DOHH2 (cell line): ENCODE data around the gene ACTL6B.

Experiments
- H3F3A ChIP-seq: fragments of 200-600 bp; sonication (generic), shearing (Covaris generic); 2 replicates; pipeline ENCODE4 v1.6.0; 2016; ENCODE audit warnings: antibody characterized with exemption, mild to moderate bottlenecking; ENCODE audit not compliant: control insufficient read depth, insufficient read depth
- H3K27ac ChIP-seq: fragments of 200-600 bp; sonication (generic); 2 replicates; pipeline ENCODE4 v1.5.1; 2014; ENCODE audit warnings: low read depth, mild to moderate bottlenecking, low read length, moderate library complexity
- H3K27me3 ChIP-seq: fragments of 200-600 bp; sonication (generic); 2 replicates; pipeline ENCODE4 v1.6.1; 2014; ENCODE audit warnings: mild to moderate bottlenecking, low read length, mixed read lengths; ENCODE audit not compliant: control insufficient read depth
- H3K36me3 ChIP-seq: fragments of 200-600 bp; sonication (generic); 2 replicates; pipeline ENCODE4 v1.6.1; 2014; ENCODE audit warnings: mild to moderate bottlenecking, low read length, moderate library complexity, mixed read lengths; ENCODE audit not compliant: control insufficient read depth
- H3K4me1 ChIP-seq: fragments of 200-600 bp; sonication (generic); 2 replicates; pipeline ENCODE4 v1.6.1; 2014; ENCODE audit warnings: mild to moderate bottlenecking, low read length, mixed read lengths; ENCODE audit not compliant: control insufficient read depth
- H3K4me2 ChIP-seq: fragments of 200-600 bp; sonication (generic); 2 replicates; pipeline ENCODE4 v1.6.0; 2014; ENCODE audit warnings: mild to moderate bottlenecking, low read length, moderate library complexity
- H3K4me3 ChIP-seq: fragments of 200-600 bp; sonication (generic); 2 replicates; pipeline ENCODE4 v1.5.1; 2014; ENCODE audit warnings: mild to moderate bottlenecking, low read length, mixed read lengths
- H3K79me2 ChIP-seq: fragments of 200-600 bp; sonication (generic); 2 replicates; pipeline ENCODE4 v1.6.1; 2014; ENCODE audit warnings: mild to moderate bottlenecking, low read length, mixed read lengths; ENCODE audit not compliant: control insufficient read depth
- H3K9me2 ChIP-seq: fragments of 200-600 bp; sonication (generic); replicated peaks from 2 replicates; pipeline ENCODE4 v1.6.1; 2014; ENCODE audit warnings: mild to moderate bottlenecking, low read length, mixed read lengths; ENCODE audit not compliant: control insufficient read depth
- H3K9me3 ChIP-seq: fragments of 200-600 bp; sonication (generic); 2 replicates; pipeline ENCODE4 v1.6.1; 2014; ENCODE audit warnings: antibody characterized with exemption, low read length, mixed read lengths; ENCODE audit not compliant: control insufficient read depth, insufficient read depth
- H4K20me1 ChIP-seq: fragments of 200-600 bp; sonication (generic); 2 replicates; pipeline ENCODE4 v1.6.0; 2014; ENCODE audit warnings: low read depth, mild to moderate bottlenecking, antibody characterized with exemption, low read length, moderate library complexity; ENCODE audit not compliant: control insufficient read depth, insufficient read depth
- CTCF ChIP-seq: fragments of 200-600 bp; sonication (generic); IDR thresholded peaks from one replicate; pipeline ENCODE4 v1.5.1; 2014; ENCODE audit warnings: antibody characterized with exemption, mild to moderate bottlenecking, low read depth, low read length; ENCODE audit not compliant: poor library complexity, severe bottlenecking
- EZH2phosphoT487 ChIP-seq: fragments of 200-600 bp; sonication (generic); IDR thresholded peaks from 2 replicates; pipeline ENCODE4 v1.6.1; 2017; ENCODE audit warnings: borderline replicate concordance, mild to moderate bottlenecking, antibody characterized with exemption, low read length, moderate library complexity, mixed read lengths

The ACTL6B gene

GRCh38 chr7:100680576-100681271 is 24.5 kb upstream of the ACTL6B start:
- Histone ChIP-seq H3K27ac (no peak overlapping the region), H3K27me3 (no peaks in the 10 kb centered on the region), H3K9me3 (no peaks in the 10 kb centered on the region), H3K4me1 (peaks cover 8% of the 10 kb centered on the region), H3K36me3 (peaks cover 93% of the 10 kb centered on the region), H3K4me2 (no peak overlapping the region), H3K9me2 (no peaks in the 10 kb centered on the region), H3K79me2 (peaks cover 23% of the 10 kb centered on the region), H3F3A (peaks cover 19% of the 10 kb centered on the region), H4K20me1 (peaks cover 9% of the 10 kb centered on the region), H3K4me3 (no peak overlapping the region)
- TF ChIP-seq CTCF (no peak), EZH2phosphoT487 (no peak)

GRCh38 chr7:100679927-100680575 is 23.8 kb upstream of the ACTL6B start:
- Histone ChIP-seq H3K4me2 (no peak overlapping the region), H3K27me3 (no peaks in the 10 kb centered on the region)
- no peak for TF ChIP-seq EZH2phosphoT487
- TF ChIP-seq CTCF: no peak

GRCh38 chr7:100679129-100679926 is 23.1 kb upstream of the ACTL6B start:
- no peak overlapping the region for H3K27ac ChIP-seq
- no peaks in the 10 kb centered on the region for H3K9me3 ChIP-seq
- peaks cover 8% of the 10 kb centered on the region for H3K4me1 ChIP-seq
- peaks cover 9% of the 10 kb centered on the region for H4K20me1 ChIP-seq
- H3K36me3 ChIP-seq: peaks cover 83% of the 10 kb centered on the region
- no peak overlapping the region for H3K4me2 ChIP-seq
- H3K27me3 ChIP-seq: no peaks in the 10 kb centered on the region
- H3K4me3 ChIP-seq: no peak overlapping the region
- no peaks in the 10 kb centered on the region for H3K9me2 ChIP-seq
- TF ChIP-seq EZH2phosphoT487: no peak
- no peak for TF ChIP-seq CTCF
- H3K79me2 ChIP-seq: peaks cover 37% of the 10 kb centered on the region
- peaks cover 19% of the 10 kb centered on the region for H3F3A ChIP-seq

More at GRCh38 chr7:100679927-100680575, 23.8 kb upstream of the ACTL6B start:
- peaks cover 8% of the 10 kb centered on the region for H3K4me1 ChIP-seq
- peaks cover 30% of the 10 kb centered on the region for H3K79me2 ChIP-seq
- no peak overlapping the region for H3K4me3 ChIP-seq
- H3K9me2 ChIP-seq: no peaks in the 10 kb centered on the region
- H3K9me3 ChIP-seq: no peaks in the 10 kb centered on the region
- H3K36me3 ChIP-seq: peaks cover 87% of the 10 kb centered on the region
- peaks cover 9% of the 10 kb centered on the region for H4K20me1 ChIP-seq
- H3F3A ChIP-seq: peaks cover 19% of the 10 kb centered on the region
- H3K27ac ChIP-seq: no peak overlapping the region
